Ammon's horn (tissue), 1 donor: ENCODE measurements around the gene RTEL1.
"Not testable (repeated sequence)": the region's sequence is repeated elsewhere in the genome, so short reads cannot be mapped to it uniquely, and the experiment has no call there.

Source experiments
- DNase-seq: peaks from one replicate; pipeline ENCODE4 v3.0.0-alpha.2; 2016; ENCODE audit warnings: low spot score

RTEL1 gene

GRCh38 chr20:63657937-63658748 lies at the start of gene RTEL1:
TSS of gene RTEL1 (plus strand) at chr20:63658312. CDS start at chr20:63659403, 1,091 bp downstream.
- DNase-seq = peak; percentile 94

- no peak for DNase-seq
Observed at GRCh38 chr20:63610581-63611435, 47.3 kb upstream of the RTEL1 start.

GRCh38 chr20:63611646-63612045 lies 46.5 kb upstream of the RTEL1 start:
- DNase-seq = no peak

GRCh38 chr20:63612276-63612931 lies 45.7 kb upstream of the RTEL1 start:
- DNase-seq = no peak

- not testable (repeated sequence) for DNase-seq
Observed at GRCh38 chr20:63613863-63614594, 44.1 kb upstream of the RTEL1 start.

GRCh38 chr20:63617092-63617875 lies 40.8 kb upstream of the RTEL1 start:
- DNase-seq = no peak

GRCh38 chr20:63617876-63618265 lies 40.2 kb upstream of the RTEL1 start:
- no peak for DNase-seq

- no peak for DNase-seq
Observed at GRCh38 chr20:63618291-63618980, 39.7 kb upstream of the RTEL1 start.

GRCh38 chr20:63619086-63619485 lies 39.0 kb upstream of the RTEL1 start:
- no peak for DNase-seq

- no peak for DNase-seq
Observed at GRCh38 chr20:63619505-63619904, 38.6 kb upstream of the RTEL1 start.

GRCh38 chr20:63620991-63621390 lies 37.1 kb upstream of the RTEL1 start:
- no peak for DNase-seq

- no peak for DNase-seq
Observed at GRCh38 chr20:63622096-63622495, 36.0 kb upstream of the RTEL1 start.

GRCh38 chr20:63622732-63623131 lies 35.4 kb upstream of the RTEL1 start:
- no peak for DNase-seq

GRCh38 chr20:63624486-63624885 lies 33.6 kb upstream of the RTEL1 start:
- no peak for DNase-seq

- no peak for DNase-seq
Observed at GRCh38 chr20:63625771-63626423, 32.2 kb upstream of the RTEL1 start.

- DNase-seq = peak; percentile 82
Observed at GRCh38 chr20:63626424-63627128, 31.5 kb upstream of the RTEL1 start, which contains the start of gene GMEB2. TSS of gene GMEB2 (minus strand) at chr20:63627101. CDS start at chr20:63619397, 7,704 bp downstream.

GRCh38 chr20:63627129-63627750 lies 30.9 kb upstream of the RTEL1 start:
- peak; percentile 91 for DNase-seq

GRCh38 chr20:63627751-63628245 lies 30.3 kb upstream of the RTEL1 start:
- no peak for DNase-seq
